VCaP (cell line): ENCODE data around the gene PRSS2.

Experiments used
- H3K27ac ChIP-seq: fragments of 450-650 bp; 2 replicates; pipeline ENCODE4 v1.5.1; 2017
- CTCF ChIP-seq: fragments of 450-650 bp; conservative IDR thresholded peaks from 2 replicates; pipeline ENCODE4 v1.5.1; 2017; ENCODE audit warnings: mild to moderate bottlenecking, moderate library complexity

The PRSS2 gene

GRCh38 chr7:142802301-142802700, 31.5 kb downstream of the PRSS2 start:
- no peak for TF ChIP-seq CTCF
- no peak overlapping the region for H3K27ac ChIP-seq

GRCh38 chr7:142803901-142804300, 33.1 kb downstream of the PRSS2 start:
- TF ChIP-seq CTCF: no peak
- no peak overlapping the region for H3K27ac ChIP-seq

GRCh38 chr7:142804728-142805207, 34.0 kb downstream of the PRSS2 start:
- no peak overlapping the region for H3K27ac ChIP-seq
- TF ChIP-seq CTCF: no peak

GRCh38 chr7:142805350-142806021, 34.7 kb downstream of the PRSS2 start:
- TF ChIP-seq CTCF: no peak
- H3K27ac ChIP-seq: no peak overlapping the region

GRCh38 chr7:142806022-142806356, 35.2 kb downstream of the PRSS2 start:
- no peak overlapping the region for H3K27ac ChIP-seq
- TF ChIP-seq CTCF: no peak

- TF ChIP-seq CTCF: no peak
- no peak overlapping the region for H3K27ac ChIP-seq
Observed at GRCh38 chr7:142806957-142807356, 36.2 kb downstream of the PRSS2 start.

- TF ChIP-seq CTCF: no peak
- no peak overlapping the region for H3K27ac ChIP-seq
Observed at GRCh38 chr7:142807855-142808460, 37.2 kb downstream of the PRSS2 start.
